Activated CD4-positive, alpha-beta T cell treated with anti-CD3 and anti-CD28 coated beads, Interleukin-2, amount 50 U/mL, for 4 hours (primary cell): Measurements from ENCODE around the gene SMAD5.

Source experiments
- DNase-seq, 2 experiments: peaks; one replicate each; pipeline ENCODE4 v3.0.0-alpha.2; 2020

Gene SMAD5

GRCh38 chr5:136157514-136157913, 24.9 kb downstream of the SMAD5 start:
- DNase-seq = no peak

GRCh38 chr5:136159457-136159856, 26.8 kb downstream of the SMAD5 start:
- DNase-seq = no peak

GRCh38 chr5:136162008-136162407, 29.4 kb downstream of the SMAD5 start:
- no peak for DNase-seq

GRCh38 chr5:136164226-136164625, 31.6 kb downstream of the SMAD5 start:
- no peak for DNase-seq

GRCh38 chr5:136166909-136167308, 34.3 kb downstream of the SMAD5 start:
- no peak for DNase-seq

GRCh38 chr5:136169218-136169617, 36.6 kb downstream of the SMAD5 start:
- DNase-seq = no peak

GRCh38 chr5:136174021-136174659, 41.5 kb downstream of the SMAD5 start:
- DNase-seq = no peak

GRCh38 chr5:136182618-136183017, 50.0 kb downstream of the SMAD5 start:
- DNase-seq = no peak

GRCh38 chr5:136185974-136186665, 53.5 kb downstream of the SMAD5 start:
- no peak for DNase-seq

- no peak for DNase-seq
These were observed 54.2 kb downstream of the SMAD5 start for GRCh38 chr5:136186796-136187195.

GRCh38 chr5:136188859-136189258, 56.2 kb downstream of the SMAD5 start:
- no peak for DNase-seq

GRCh38 chr5:136190091-136190720, 57.6 kb downstream of the SMAD5 start:
- DNase-seq = no peak

- DNase-seq = no peak
These were observed 58.3 kb downstream of the SMAD5 start for GRCh38 chr5:136190904-136191303.

- DNase-seq = no peak
These were observed 58.8 kb downstream of the SMAD5 start for GRCh38 chr5:136191304-136192014.

GRCh38 chr5:136192015-136192525, 59.4 kb downstream of the SMAD5 start:
- no peak for DNase-seq

GRCh38 chr5:136192526-136193321, 60.1 kb downstream of the SMAD5 start, which contains the start of gene SMIM32:
SMIM32 (minus strand) TSS chr5:136193162; CDS start chr5:136192524, 638 bp downstream.
- no peak for DNase-seq

- DNase-seq = no peak
These were observed 60.8 kb downstream of the SMAD5 start for GRCh38 chr5:136193322-136193935.

- no peak for DNase-seq
These were observed 61.9 kb downstream of the SMAD5 start for GRCh38 chr5:136194576-136194975.

GRCh38 chr5:136195971-136196820, 63.6 kb downstream of the SMAD5 start:
- no peak for DNase-seq

- DNase-seq = no peak
These were observed 65.0 kb downstream of the SMAD5 start for GRCh38 chr5:136197462-136198142.
